WTC11 (cell line): ENCODE results near the gene CABP7. TPM values are rescaled to one million over a fixed set of nuclear protein-coding genes. Genes with fewer than 3 reads are reported as not detected.

Source experiments
- ATAC-seq: fragments of 200-7000 bp; cut with Tn5 transposase; 2 replicates; pipeline ENCODE4 v1.10.0; 2021; ENCODE audit warnings: mild to moderate bottlenecking, moderate library complexity
- CTCF ChIA-PET: fragments of 300-600 bp; sonication (Branson Sonifier 250); formaldehyde crosslinking; loops from one replicate; lab custom pipeline; 2021; ENCODE audit warnings: antibody characterized with exemption; lab: Charles Lee
- POLR2A ChIA-PET: fragments of 350-600 bp; sonication (Branson Sonifier 250); formaldehyde crosslinking; loops from one replicate; lab custom pipeline; 2021; ENCODE audit warnings: antibody characterized with exemption; lab: Charles Lee
- DNase-seq: peaks from one replicate; pipeline ENCODE4 v3.0.0; 2021; ENCODE audit warnings: low spot score
- H3K27ac Mint-ChIP-seq: 2 replicates; pipeline ENCODE4 v1.8.0; 2021; ENCODE audit warnings: mixed read lengths
- H3K27me3 Mint-ChIP-seq: 2 replicates; pipeline ENCODE4 v1.8.0; 2021; ENCODE audit warnings: low read depth, mild to moderate bottlenecking, moderate library complexity, mixed read lengths
- H3K36me3 Mint-ChIP-seq: 2 replicates; pipeline ENCODE4 v1.8.0; 2021; ENCODE audit warnings: mixed read lengths
- H3K4me1 Mint-ChIP-seq: 2 replicates; pipeline ENCODE4 v1.8.0; 2022; ENCODE audit warnings: mixed read lengths
- H3K4me3 Mint-ChIP-seq: 2 replicates; pipeline ENCODE4 v1.8.0; 2021; ENCODE audit warnings: mild to moderate bottlenecking, moderate library complexity, mixed read lengths
- H3K9me3 Mint-ChIP-seq: 2 replicates; pipeline ENCODE4 v1.8.0; 2021; ENCODE audit warnings: mixed read lengths
- CBFB ChIP-seq: sonication (generic); formaldehyde crosslinking; IDR thresholded peaks from 2 replicates; pipeline ENCODE4 v1.8.1; 2022; ENCODE audit warnings: mild to moderate bottlenecking, low read depth, missing genetic modification reagents
- ESRRA ChIP-seq: sonication (generic); formaldehyde crosslinking; IDR thresholded peaks from 2 replicates; pipeline ENCODE4 v1.8.1; 2022; ENCODE audit warnings: mild to moderate bottlenecking, missing genetic modification reagents, borderline replicate concordance
- FOXJ3 ChIP-seq: sonication (generic); formaldehyde crosslinking; IDR thresholded peaks from 2 replicates; pipeline ENCODE4 v1.9.0; 2021; ENCODE audit warnings: missing genetic modification reagents, mild to moderate bottlenecking, borderline replicate concordance
- GABPB1 ChIP-seq: sonication (generic); formaldehyde crosslinking; IDR thresholded peaks from 2 replicates; pipeline ENCODE4 v1.8.1; 2023; ENCODE audit warnings: mild to moderate bottlenecking, missing genetic modification reagents
- GRHL2 ChIP-seq: fragments of 250-450 bp; sonication (Bioruptor Pico); IDR thresholded peaks from 2 replicates; pipeline ENCODE4 v1.8.0; 2022; ENCODE audit warnings: mild to moderate bottlenecking, moderate library complexity; ENCODE audit not compliant: insufficient replicate concordance, severe bottlenecking
- GTF2I ChIP-seq: fragments of 250-450 bp; sonication (Bioruptor Pico); conservative IDR thresholded peaks from 2 replicates; pipeline ENCODE4 v1.4.0; 2021; ENCODE audit warnings: mild to moderate bottlenecking
- IRF2 ChIP-seq: sonication (generic); formaldehyde crosslinking; IDR thresholded peaks from 2 replicates; pipeline ENCODE4 v1.8.0; 2022; ENCODE audit warnings: low read depth, missing genetic modification reagents, borderline replicate concordance
- JUN ChIP-seq: sonication (generic); formaldehyde crosslinking; IDR thresholded peaks from 2 replicates; pipeline ENCODE4 v1.8.0; 2023; ENCODE audit warnings: mild to moderate bottlenecking, missing genetic modification reagents
- NFATC4 ChIP-seq: fragments of 250-450 bp; sonication (Bioruptor Pico); IDR thresholded peaks from 2 replicates; pipeline ENCODE4 v1.9.0; 2021; ENCODE audit warnings: mild to moderate bottlenecking
- NR1H2 ChIP-seq: sonication (generic); formaldehyde crosslinking; IDR thresholded peaks from 2 replicates; pipeline ENCODE4 v1.9.0; 2021; ENCODE audit warnings: mild to moderate bottlenecking, moderate library complexity, missing genetic modification reagents
- SOX15 ChIP-seq: fragments of 250-450 bp; sonication (Bioruptor Pico); IDR thresholded peaks from 2 replicates; pipeline ENCODE4 v1.9.0; 2021; ENCODE audit warnings: mild to moderate bottlenecking
- ZNF232 ChIP-seq: sonication (generic); formaldehyde crosslinking; IDR thresholded peaks from 2 replicates; pipeline ENCODE4 v1.8.0; 2022; ENCODE audit warnings: mild to moderate bottlenecking, missing genetic modification reagents
- ZNF671 ChIP-seq: fragments of 250-450 bp; sonication (Bioruptor Pico); IDR thresholded peaks from 2 replicates; pipeline ENCODE4 v1.8.0; 2021; ENCODE audit warnings: mild to moderate bottlenecking
- total RNA-seq: library from RNA; stranded (reverse); gene quantifications from 3 replicates; pipeline ENCODE4 v1.2.3, GENCODE V29; 2021
- TF ChIP-seq, protein P1 (sequence below): sonication (generic); formaldehyde crosslinking; IDR thresholded peaks from 2 replicates; pipeline ENCODE4 v1.8.1; 2023; ENCODE audit warnings: mild to moderate bottlenecking, missing genetic modification reagents, moderate library complexity
- TF ChIP-seq, protein P2 (sequence below): sonication (generic); formaldehyde crosslinking; IDR thresholded peaks from 2 replicates; pipeline ENCODE4 v1.8.0; 2022; ENCODE audit warnings: mild to moderate bottlenecking, missing genetic modification reagents
- TF ChIP-seq, protein P3 (sequence below): fragments of 250-450 bp; sonication (Bioruptor Pico); IDR thresholded peaks from 2 replicates; pipeline ENCODE4 v1.8.0; 2021; ENCODE audit warnings: mild to moderate bottlenecking
- TF ChIP-seq, protein P4 (sequence below): sonication (generic); formaldehyde crosslinking; IDR thresholded peaks from 2 replicates; pipeline ENCODE4 v1.8.0; 2022; ENCODE audit warnings: mild to moderate bottlenecking, missing genetic modification reagents
- TF ChIP-seq, protein P5 (sequence below): fragments of 250-450 bp; sonication (Bioruptor Pico); conservative IDR thresholded peaks from 2 replicates; pipeline ENCODE4 v1.9.0; 2021; ENCODE audit warnings: mild to moderate bottlenecking
- TF ChIP-seq, protein P6 (sequence below): sonication (generic); formaldehyde crosslinking; IDR thresholded peaks from 2 replicates; pipeline ENCODE4 v1.8.0; 2023; ENCODE audit warnings: mild to moderate bottlenecking, missing genetic modification reagents

The CABP7 gene
- total RNA-seq, 1 experiment from 2014 or later = 0.17 TPM

DNA sequence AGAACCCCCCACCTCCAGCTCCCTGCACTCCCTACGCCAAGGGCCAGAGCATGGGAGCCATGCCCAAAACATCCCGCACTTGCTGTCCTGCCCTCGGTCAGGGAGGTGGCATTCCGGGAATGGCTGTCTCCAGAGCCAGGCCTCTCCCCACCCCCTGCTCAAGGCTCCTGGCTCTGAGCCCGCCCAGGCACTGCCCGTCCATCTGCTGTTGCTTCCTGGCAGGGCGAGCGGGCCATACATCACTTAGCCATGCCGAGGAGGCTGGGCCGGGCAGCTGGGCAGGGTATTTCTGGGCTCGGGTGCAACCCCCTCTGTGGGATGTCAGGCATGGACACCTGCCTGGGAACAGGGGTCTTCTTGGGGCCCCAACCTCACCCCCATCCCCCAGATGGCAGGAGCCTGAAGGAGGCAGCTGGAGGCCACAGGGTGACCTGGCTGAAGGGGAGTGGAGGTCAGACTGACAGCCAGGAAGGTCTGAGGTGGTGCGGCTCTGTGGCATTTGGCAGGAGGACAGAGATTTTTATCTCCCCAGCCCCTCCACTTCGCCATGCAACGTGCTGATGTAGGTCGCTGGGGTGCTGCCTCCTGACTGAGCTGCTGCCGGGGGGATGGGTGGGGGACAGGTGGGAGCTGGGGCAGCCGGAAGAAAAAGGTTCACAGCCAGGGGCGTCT lies 8.7 kb upstream of the CABP7 start:
- no peak for DNase-seq
- ATAC-seq = no peak
- Mint-ChIP-seq H3K36me3 (no peaks in the 10 kb centered on the region), H3K27ac (no peak overlapping the region), H3K27me3 (peaks cover 7% of the 10 kb centered on the region; the same call in 1 of the 2 replicates), H3K4me3 (no peak overlapping the region), H3K4me1 (peaks cover 10% of the 10 kb centered on the region), H3K9me3 (no peaks in the 10 kb centered on the region)
- POLR2A ChIA-PET = no interaction called here
- CTCF ChIA-PET = no interaction called here
- TF ChIP-seq, protein P1, sequence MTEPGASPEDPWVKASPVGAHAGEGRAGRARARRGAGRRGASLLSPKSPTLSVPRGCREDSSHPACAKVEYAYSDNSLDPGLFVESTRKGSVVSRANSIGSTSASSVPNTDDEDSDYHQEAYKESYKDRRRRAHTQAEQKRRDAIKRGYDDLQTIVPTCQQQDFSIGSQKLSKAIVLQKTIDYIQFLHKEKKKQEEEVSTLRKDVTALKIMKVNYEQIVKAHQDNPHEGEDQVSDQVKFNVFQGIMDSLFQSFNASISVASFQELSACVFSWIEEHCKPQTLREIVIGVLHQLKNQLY (CRISPR knock-in tag) = no peak

DNA sequence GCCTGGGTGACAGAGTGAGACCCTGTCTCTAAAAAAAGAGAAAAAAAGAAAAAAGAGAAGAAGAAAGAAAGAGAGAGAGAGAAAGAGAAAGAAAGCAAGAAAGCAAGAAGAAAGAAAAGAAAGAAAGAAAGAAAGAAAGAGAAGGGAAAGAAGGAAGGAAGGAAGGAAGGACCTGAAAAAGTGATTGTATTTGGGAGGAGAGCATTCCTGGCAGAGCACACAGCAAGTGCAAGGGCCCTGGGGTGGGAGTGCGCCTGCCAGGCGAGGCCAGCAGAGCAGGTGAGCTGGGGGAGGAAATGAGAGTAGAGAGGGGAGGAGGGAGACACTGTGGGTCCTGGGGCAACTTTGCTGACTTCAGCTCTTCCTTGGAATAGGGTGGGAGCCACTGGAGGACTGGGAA lies 7.7 kb upstream of the CABP7 start:
- H3K4me3 Mint-ChIP-seq = no peak overlapping the region
- H3K9me3 Mint-ChIP-seq = no peaks in the 10 kb centered on the region
- ATAC-seq = no peak
- no peak overlapping the region for H3K27ac Mint-ChIP-seq
- CTCF ChIA-PET = no interaction called here
- POLR2A ChIA-PET = no interaction called here
- TF ChIP-seq, protein P2, sequence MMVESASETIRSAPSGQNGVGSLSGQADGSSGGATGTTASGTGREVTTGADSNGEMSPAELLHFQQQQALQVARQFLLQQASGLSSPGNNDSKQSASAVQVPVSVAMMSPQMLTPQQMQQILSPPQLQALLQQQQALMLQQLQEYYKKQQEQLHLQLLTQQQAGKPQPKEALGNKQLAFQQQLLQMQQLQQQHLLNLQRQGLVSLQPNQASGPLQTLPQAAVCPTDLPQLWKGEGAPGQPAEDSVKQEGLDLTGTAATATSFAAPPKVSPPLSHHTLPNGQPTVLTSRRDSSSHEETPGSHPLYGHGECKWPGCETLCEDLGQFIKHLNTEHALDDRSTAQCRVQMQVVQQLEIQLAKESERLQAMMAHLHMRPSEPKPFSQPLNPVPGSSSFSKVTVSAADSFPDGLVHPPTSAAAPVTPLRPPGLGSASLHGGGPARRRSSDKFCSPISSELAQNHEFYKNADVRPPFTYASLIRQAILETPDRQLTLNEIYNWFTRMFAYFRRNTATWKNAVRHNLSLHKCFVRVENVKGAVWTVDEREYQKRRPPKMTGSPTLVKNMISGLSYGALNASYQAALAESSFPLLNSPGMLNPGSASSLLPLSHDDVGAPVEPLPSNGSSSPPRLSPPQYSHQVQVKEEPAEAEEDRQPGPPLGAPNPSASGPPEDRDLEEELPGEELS (CRISPR knock-in tag) = no peak
- TF ChIP-seq SOX15 (no peak), GTF2I (CRISPR knock-in tag) (0 out of 2 replicates have a peak, but pooled peaks have one; percentile 65), IRF2 (CRISPR knock-in tag) (no peak)
- H3K36me3 Mint-ChIP-seq = no peaks in the 10 kb centered on the region
- peaks cover 13% of the 10 kb centered on the region for H3K27me3 Mint-ChIP-seq
- H3K4me1 Mint-ChIP-seq = peaks cover 3% of the 10 kb centered on the region; the same call in 1 of the 2 replicates
- no peak for DNase-seq

DNA sequence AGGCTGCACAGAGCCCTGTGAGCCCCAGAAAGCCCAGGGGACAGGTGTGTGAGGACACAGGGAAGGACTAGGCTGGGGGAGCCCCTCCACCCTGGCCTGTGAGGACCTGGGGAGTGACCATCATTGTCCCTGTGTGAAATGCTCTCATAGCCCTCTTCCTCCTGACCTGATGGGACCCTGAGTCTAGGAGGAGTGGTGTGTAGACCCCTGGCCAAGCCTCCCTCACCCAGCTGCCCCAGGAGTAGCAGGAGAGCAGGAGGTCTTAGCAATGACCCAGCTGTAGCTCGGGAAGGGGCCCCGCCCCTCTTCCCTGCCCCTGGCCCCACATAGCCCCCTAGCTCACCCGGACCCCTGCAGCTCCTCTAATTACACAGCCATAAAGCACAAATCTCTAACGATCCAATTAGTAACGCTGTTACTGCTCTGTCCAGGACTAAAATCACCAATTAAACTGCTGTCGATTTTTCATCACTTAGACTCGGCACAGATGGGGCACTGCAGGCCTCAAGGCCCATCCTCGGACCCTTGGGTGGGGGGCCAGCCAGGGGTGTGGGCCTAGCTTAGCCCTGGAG lies 6.6 kb upstream of the CABP7 start:
- ChIA-PET POLR2A (no interaction called here), CTCF (no interaction called here)
- no peaks in the 10 kb centered on the region for H3K36me3 Mint-ChIP-seq
- no peak for TF ChIP-seq ESRRA (CRISPR knock-in tag)
- TF ChIP-seq ZNF671 (CRISPR knock-in tag) = no peak
- no peak for TF ChIP-seq ZNF232 (CRISPR knock-in tag)
- no peak for TF ChIP-seq CBFB
- no peak for TF ChIP-seq JUN
- TF ChIP-seq, protein P3, sequence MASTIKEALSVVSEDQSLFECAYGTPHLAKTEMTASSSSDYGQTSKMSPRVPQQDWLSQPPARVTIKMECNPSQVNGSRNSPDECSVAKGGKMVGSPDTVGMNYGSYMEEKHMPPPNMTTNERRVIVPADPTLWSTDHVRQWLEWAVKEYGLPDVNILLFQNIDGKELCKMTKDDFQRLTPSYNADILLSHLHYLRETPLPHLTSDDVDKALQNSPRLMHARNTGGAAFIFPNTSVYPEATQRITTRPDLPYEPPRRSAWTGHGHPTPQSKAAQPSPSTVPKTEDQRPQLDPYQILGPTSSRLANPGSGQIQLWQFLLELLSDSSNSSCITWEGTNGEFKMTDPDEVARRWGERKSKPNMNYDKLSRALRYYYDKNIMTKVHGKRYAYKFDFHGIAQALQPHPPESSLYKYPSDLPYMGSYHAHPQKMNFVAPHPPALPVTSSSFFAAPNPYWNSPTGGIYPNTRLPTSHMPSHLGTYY (CRISPR knock-in tag) = no peak
- TF ChIP-seq, protein P4, sequence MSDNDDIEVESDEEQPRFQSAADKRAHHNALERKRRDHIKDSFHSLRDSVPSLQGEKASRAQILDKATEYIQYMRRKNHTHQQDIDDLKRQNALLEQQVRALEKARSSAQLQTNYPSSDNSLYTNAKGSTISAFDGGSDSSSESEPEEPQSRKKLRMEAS = no peak
- TF ChIP-seq FOXJ3 (CRISPR knock-in tag) = no peak
- no peak for ATAC-seq
- no peak for DNase-seq
- H3K27me3 Mint-ChIP-seq = peaks cover 22% of the 10 kb centered on the region
- H3K27ac Mint-ChIP-seq = no peak overlapping the region
- no peak overlapping the region for H3K4me3 Mint-ChIP-seq
- H3K4me1 Mint-ChIP-seq = peaks cover 3% of the 10 kb centered on the region; the same call in 1 of the 2 replicates
- no peaks in the 10 kb centered on the region for H3K9me3 Mint-ChIP-seq

DNA sequence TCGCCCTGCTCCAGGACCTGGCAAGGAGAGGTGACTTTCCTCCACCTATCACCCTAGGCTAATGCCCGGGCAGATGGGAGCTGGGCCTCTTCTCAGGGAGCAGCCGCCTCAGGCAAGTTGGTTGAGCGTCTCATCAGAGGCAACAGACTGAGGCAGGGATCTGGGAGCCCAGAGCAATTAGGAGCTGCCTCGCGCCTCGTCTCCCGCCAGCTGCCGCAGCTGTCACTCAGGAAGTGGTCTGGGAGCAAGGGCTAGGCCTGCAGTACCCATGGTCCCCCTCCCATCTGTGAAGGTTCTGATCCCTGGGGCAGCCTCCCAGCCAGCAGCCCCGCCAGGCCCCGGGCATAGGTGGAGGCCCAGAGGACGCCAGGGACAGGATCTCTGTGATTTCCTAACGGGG lies 4.6 kb upstream of the CABP7 start:
- H3K4me3 Mint-ChIP-seq = no peak overlapping the region
- ChIA-PET POLR2A (no interaction called here), CTCF (interaction anchor here (2.8 to 6.7 kb wide), 2 partner anchors 14 to 25 kb away, joined by 16 to 57 read pairs; no protein-coding TSS in a partner anchor)
- DNase-seq = no peak
- no peaks in the 10 kb centered on the region for H3K36me3 Mint-ChIP-seq
- no peak overlapping the region for H3K27ac Mint-ChIP-seq
- peaks cover 35% of the 10 kb centered on the region for H3K27me3 Mint-ChIP-seq
- H3K4me1 Mint-ChIP-seq = peaks cover 3% of the 10 kb centered on the region; the same call in 1 of the 2 replicates
- no peak for ATAC-seq
- no peaks in the 10 kb centered on the region for H3K9me3 Mint-ChIP-seq
- TF ChIP-seq, protein P5, sequence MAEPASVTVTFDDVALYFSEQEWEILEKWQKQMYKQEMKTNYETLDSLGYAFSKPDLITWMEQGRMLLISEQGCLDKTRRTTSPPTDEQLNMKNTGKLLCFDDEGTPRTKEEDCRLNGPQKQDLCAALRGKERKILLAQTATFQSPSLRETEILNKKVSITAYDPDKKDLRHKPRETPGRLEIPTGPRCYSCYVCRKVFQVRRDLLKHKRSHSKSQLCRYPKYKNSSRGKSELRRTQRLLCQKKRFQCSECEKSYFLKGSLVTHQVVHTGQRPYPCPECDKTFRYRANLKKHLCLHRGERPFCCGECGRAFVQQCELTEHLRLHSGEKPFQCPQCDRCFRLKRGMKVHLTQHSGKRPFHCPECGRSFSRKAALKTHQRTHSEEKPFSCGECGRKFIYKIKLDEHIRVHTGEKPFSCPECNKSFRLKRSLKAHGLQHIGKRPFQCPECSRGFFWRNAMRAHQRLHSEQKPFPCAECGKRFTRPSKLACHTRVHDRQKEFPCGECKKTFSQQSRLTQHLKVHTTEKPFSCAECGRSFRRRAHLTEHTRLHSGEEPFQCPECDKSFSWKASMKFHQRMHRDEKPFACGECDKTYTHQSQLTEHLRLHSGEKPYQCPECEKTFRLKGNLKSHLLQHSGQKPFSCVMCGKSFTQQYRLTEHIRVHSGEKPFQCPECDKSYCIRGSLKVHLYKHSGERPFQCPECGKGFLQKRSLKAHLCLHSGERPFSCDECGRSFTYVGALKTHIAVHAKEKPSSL (CRISPR knock-in tag) = no peak
- TF ChIP-seq ZNF232 (CRISPR knock-in tag) (no peak), NFATC4 (CRISPR knock-in tag) (no peak), CBFB (no peak), GRHL2 (no peak), GABPB1 (CRISPR knock-in tag) (no peak), NR1H2 (no peak)
- TF ChIP-seq, protein P6, sequence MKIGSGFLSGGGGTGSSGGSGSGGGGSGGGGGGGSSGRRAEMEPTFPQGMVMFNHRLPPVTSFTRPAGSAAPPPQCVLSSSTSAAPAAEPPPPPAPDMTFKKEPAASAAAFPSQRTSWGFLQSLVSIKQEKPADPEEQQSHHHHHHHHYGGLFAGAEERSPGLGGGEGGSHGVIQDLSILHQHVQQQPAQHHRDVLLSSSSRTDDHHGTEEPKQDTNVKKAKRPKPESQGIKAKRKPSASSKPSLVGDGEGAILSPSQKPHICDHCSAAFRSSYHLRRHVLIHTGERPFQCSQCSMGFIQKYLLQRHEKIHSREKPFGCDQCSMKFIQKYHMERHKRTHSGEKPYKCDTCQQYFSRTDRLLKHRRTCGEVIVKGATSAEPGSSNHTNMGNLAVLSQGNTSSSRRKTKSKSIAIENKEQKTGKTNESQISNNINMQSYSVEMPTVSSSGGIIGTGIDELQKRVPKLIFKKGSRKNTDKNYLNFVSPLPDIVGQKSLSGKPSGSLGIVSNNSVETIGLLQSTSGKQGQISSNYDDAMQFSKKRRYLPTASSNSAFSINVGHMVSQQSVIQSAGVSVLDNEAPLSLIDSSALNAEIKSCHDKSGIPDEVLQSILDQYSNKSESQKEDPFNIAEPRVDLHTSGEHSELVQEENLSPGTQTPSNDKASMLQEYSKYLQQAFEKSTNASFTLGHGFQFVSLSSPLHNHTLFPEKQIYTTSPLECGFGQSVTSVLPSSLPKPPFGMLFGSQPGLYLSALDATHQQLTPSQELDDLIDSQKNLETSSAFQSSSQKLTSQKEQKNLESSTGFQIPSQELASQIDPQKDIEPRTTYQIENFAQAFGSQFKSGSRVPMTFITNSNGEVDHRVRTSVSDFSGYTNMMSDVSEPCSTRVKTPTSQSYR (CRISPR knock-in tag) = no peak
- TF ChIP-seq, protein P4 = no peak
